H9 (cell line): ENCODE results near the gene SRGAP2C. TPM values are rescaled to one million over a fixed set of nuclear protein-coding genes. Genes with fewer than 3 reads are reported as not detected.
"Not testable (repeated sequence)": the region's sequence is repeated elsewhere in the genome, so short reads cannot be mapped to it uniquely, and the experiment has no call there.

Experiments used
- DNase-seq: peaks from one replicate; pipeline ENCODE4 v3.0.0-alpha.2; 2017
- H2AFZ ChIP-seq: one replicate; pipeline ENCODE4 v1.6.1; 2013; ENCODE audit warnings: mild to moderate bottlenecking, low read length, control low read depth, moderate library complexity
- H2AK5ac ChIP-seq: 2 replicates; pipeline ENCODE4 v1.6.1; 2013; ENCODE audit warnings: low read length, control low read depth, mixed read lengths; ENCODE audit not compliant: insufficient read length
- H2BK120ac ChIP-seq: one replicate; pipeline ENCODE4 v1.6.1; 2013; ENCODE audit warnings: low read depth, mild to moderate bottlenecking, low read length, control low read depth, inconsistent platforms; ENCODE audit not compliant: poor library complexity, severe bottlenecking
- H2BK12ac ChIP-seq: 2 replicates; pipeline ENCODE4 v1.6.1; 2013; ENCODE audit warnings: low read length, control low read depth, mixed read lengths, low read depth; ENCODE audit not compliant: insufficient read length
- H2BK15ac ChIP-seq: 2 replicates; pipeline ENCODE4 v1.6.1; 2013; ENCODE audit warnings: low read depth, low read length, control low read depth
- H2BK20ac ChIP-seq: one replicate; pipeline ENCODE4 v1.6.1; 2013; ENCODE audit warnings: low read depth, mild to moderate bottlenecking, low read length, control low read depth, inconsistent platforms; ENCODE audit not compliant: poor library complexity, severe bottlenecking
- H2BK5ac ChIP-seq: 2 replicates; pipeline ENCODE4 v1.6.1; 2013; ENCODE audit warnings: low read length, control low read depth, mixed read lengths; ENCODE audit not compliant: insufficient read length
- H3K14ac ChIP-seq: 2 replicates; pipeline ENCODE4 v1.6.1; 2013; ENCODE audit warnings: low read length, control low read depth; ENCODE audit not compliant: insufficient read depth
- H3K18ac ChIP-seq: 2 replicates; pipeline ENCODE4 v1.6.1; 2013; ENCODE audit warnings: low read depth, mild to moderate bottlenecking, mixed read lengths, low read length, control low read depth; ENCODE audit not compliant: insufficient read length
- H3K23ac ChIP-seq: 2 replicates; pipeline ENCODE4 v1.6.1; 2013; ENCODE audit warnings: low read length, control low read depth, mixed read lengths, low read depth; ENCODE audit not compliant: insufficient read length
- H3K23me2 ChIP-seq: 2 replicates; pipeline ENCODE4 v1.6.1; 2013; ENCODE audit warnings: low read depth, mild to moderate bottlenecking, mixed read lengths, low read length, control low read depth; ENCODE audit not compliant: insufficient read length, poor library complexity, severe bottlenecking
- H3K27ac ChIP-seq: 2 replicates; pipeline ENCODE4 v1.5.1; 2013; ENCODE audit warnings: low read length, control low read depth, mixed read lengths, low read depth; ENCODE audit not compliant: insufficient read length
- H3K27me3 ChIP-seq: 2 replicates; pipeline ENCODE4 v1.6.1; 2013; ENCODE audit warnings: low read length, control low read depth, inconsistent platforms; ENCODE audit not compliant: insufficient read depth
- H3K4ac ChIP-seq: 2 replicates; pipeline ENCODE4 v1.6.1; 2013; ENCODE audit warnings: low read depth, mild to moderate bottlenecking, control low read depth, inconsistent platforms, low read length, moderate library complexity
- H3K4me1 ChIP-seq: 2 replicates; pipeline ENCODE4 v1.6.1; 2013; ENCODE audit warnings: low read length, control low read depth, inconsistent platforms; ENCODE audit not compliant: insufficient read depth
- H3K4me2 ChIP-seq: 2 replicates; pipeline ENCODE4 v1.6.1; 2013; ENCODE audit warnings: low read length, control low read depth, mixed read lengths; ENCODE audit not compliant: insufficient read length, insufficient read depth
- H3K56ac ChIP-seq: 2 replicates; pipeline ENCODE4 v1.6.1; 2013; ENCODE audit warnings: low read depth, mild to moderate bottlenecking, mixed read lengths, low read length, control low read depth; ENCODE audit not compliant: insufficient read length
- H3K79me1 ChIP-seq: 2 replicates; pipeline ENCODE4 v1.6.1; 2013; ENCODE audit warnings: low read depth, mild to moderate bottlenecking, moderate library complexity, low read length, control low read depth, inconsistent platforms; ENCODE audit not compliant: insufficient read depth, poor library complexity, severe bottlenecking
- H3K79me2 ChIP-seq: 2 replicates; pipeline ENCODE4 v1.6.1; 2013; ENCODE audit warnings: low read length, control low read depth, inconsistent platforms; ENCODE audit not compliant: insufficient read depth
- H3K9ac ChIP-seq: 2 replicates; pipeline ENCODE4 v1.6.1; 2013; ENCODE audit warnings: low read length, control low read depth, mixed read lengths; ENCODE audit not compliant: insufficient read length; ENCODE audit errors: extremely low read depth
- H3K9me3 ChIP-seq: one replicate; pipeline ENCODE4 v1.6.1; 2013; ENCODE audit warnings: low read depth, low read length, inconsistent platforms; ENCODE audit not compliant: control insufficient read depth
- H3T11ph ChIP-seq: one replicate; pipeline ENCODE4 v1.6.1; 2013; ENCODE audit warnings: mild to moderate bottlenecking, low read length, control low read depth, inconsistent platforms
- H4K20me1 ChIP-seq: one replicate; pipeline ENCODE4 v1.6.1; 2013; ENCODE audit not compliant: control insufficient read depth, insufficient read length, insufficient read depth
- H4K5ac ChIP-seq: 2 replicates; pipeline ENCODE4 v1.6.1; 2013; ENCODE audit warnings: low read depth, mild to moderate bottlenecking, mixed read lengths, low read length, control low read depth; ENCODE audit not compliant: insufficient read length
- H4K8ac ChIP-seq: replicated peaks from 2 replicates; pipeline ENCODE4 v1.6.1; 2013; ENCODE audit warnings: low read length, control low read depth, mixed read lengths, low read depth; ENCODE audit not compliant: insufficient read length
- H4K91ac ChIP-seq: 2 replicates; pipeline ENCODE4 v1.6.1; 2013; ENCODE audit warnings: low read depth, mild to moderate bottlenecking, moderate library complexity, mixed read lengths, low read length, control low read depth; ENCODE audit not compliant: insufficient read length
- H3K27ac Mint-ChIP-seq, 3 experiments: 2 replicates in 2 of 3; 3 replicates in 1 of 3; pipeline ENCODE4 v1.8.0; 2020 to 2021; ENCODE audit warnings: mixed read lengths in 3 of 3, mild to moderate bottlenecking in 1 of 3, moderate library complexity in 1 of 3
- H3K27me3 Mint-ChIP-seq: 2 replicates; pipeline ENCODE4 v1.8.0; 2021; ENCODE audit warnings: low read depth, mild to moderate bottlenecking, moderate library complexity, mixed read lengths
- H3K36me3 Mint-ChIP-seq, 3 experiments: 2 replicates in 2 of 3; 3 replicates in 1 of 3; pipeline ENCODE4 v1.8.0; 2020 to 2021; ENCODE audit warnings: low read depth in 3 of 3, mixed read lengths in 3 of 3; ENCODE audit not compliant: insufficient read depth in 1 of 3
- H3K4me1 Mint-ChIP-seq, 2 experiments: 2 replicates each; pipeline ENCODE4 v1.8.0; 2020; ENCODE audit warnings: mixed read lengths in 2 of 2
- H3K4me3 Mint-ChIP-seq, 2 experiments: 2 replicates in 1 of 2; 3 replicates in 1 of 2; pipeline ENCODE4 v1.8.0; 2020 to 2021; ENCODE audit warnings: mild to moderate bottlenecking in 2 of 2, mixed read lengths in 2 of 2, moderate library complexity in 1 of 2
- H3K9me3 Mint-ChIP-seq, 2 experiments: 2 replicates in 1 of 2; 3 replicates in 1 of 2; pipeline ENCODE4 v1.8.0; 2020; ENCODE audit warnings: mild to moderate bottlenecking in 2 of 2, mixed read lengths in 2 of 2, moderate library complexity in 1 of 2
- WGBS: extraction: QIAGEN DNeasy Blood & Tissue Kit; methylation state at CpG from one replicate; pipeline ENCODE4 v1.1.7; 2013; ENCODE audit warnings: missing lambda C conversion rate, low lambda C conversion rate, mixed read lengths; ENCODE audit not compliant: insufficient read length; ENCODE audit errors: extremely low coverage; 5-methylcytosine and 5-hydroxymethylcytosine counted together
- total RNA-seq: library from RNA; stranded (reverse); gene quantifications from 2 replicates; pipeline ENCODE4 v1.2.1, GENCODE V29; 2021

The SRGAP2C gene
- total RNA-seq, 1 experiment from 2014 or later, result 16.5 TPM

DNA sequence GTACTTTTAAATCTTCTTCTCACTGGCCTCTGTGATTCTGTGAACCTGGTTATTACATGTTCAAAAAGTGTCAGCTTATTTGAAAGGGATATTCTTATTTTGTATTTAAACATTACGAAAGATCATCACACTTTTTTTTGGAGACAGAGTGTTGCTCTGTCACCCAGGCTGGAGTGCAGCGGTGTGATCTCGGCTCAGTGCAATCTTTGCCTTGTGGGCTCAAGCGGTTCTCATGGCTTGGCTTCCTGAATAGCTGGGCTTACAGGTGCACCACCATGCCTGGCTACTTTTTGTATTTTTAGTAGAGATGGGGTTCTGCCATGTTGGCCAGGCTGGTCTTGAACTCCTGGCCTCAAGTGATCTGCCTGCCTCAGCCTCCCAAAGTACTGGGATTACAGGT is 82.3 kb downstream of the SRGAP2C start:
- not testable (repeated sequence) for H3K79me2 ChIP-seq, H4K20me1 ChIP-seq, H3K9ac ChIP-seq, H3K23me2 ChIP-seq, H2AK5ac ChIP-seq, H4K5ac ChIP-seq, H3K79me1 ChIP-seq, H2BK15ac ChIP-seq, H2BK5ac ChIP-seq, H2BK120ac ChIP-seq, H3K4me2 ChIP-seq, H2BK20ac ChIP-seq, H3K36me3 Mint-ChIP-seq, H3K27me3 Mint-ChIP-seq, H3K9me3 ChIP-seq, H3K27ac ChIP-seq, H3T11ph ChIP-seq, H3K23ac ChIP-seq, H2BK12ac ChIP-seq, H2AFZ ChIP-seq, H3K27me3 ChIP-seq, H3K4me1 ChIP-seq, H3K56ac ChIP-seq, H3K27ac Mint-ChIP-seq, H4K91ac ChIP-seq, H3K4me1 Mint-ChIP-seq, H4K8ac ChIP-seq, H3K4ac ChIP-seq, DNase-seq, H3K14ac ChIP-seq, H3K18ac ChIP-seq, H3K4me3 Mint-ChIP-seq, H3K9me3 Mint-ChIP-seq
- no CpG with 5 or more reads among the region's 4 CpGs for WGBS

GRCh38 chr1:121269309-121269708 is 84.5 kb downstream of the SRGAP2C start:
- not testable (repeated sequence) for H2BK15ac ChIP-seq, H3K9ac ChIP-seq, H4K20me1 ChIP-seq, H2BK20ac ChIP-seq, H2BK120ac ChIP-seq, H2AK5ac ChIP-seq, H3K4me1 ChIP-seq, H3K79me1 ChIP-seq, H3K27me3 Mint-ChIP-seq, H4K8ac ChIP-seq, H3K23me2 ChIP-seq, H3K14ac ChIP-seq, H3K27ac Mint-ChIP-seq, H3K27ac ChIP-seq, H3K18ac ChIP-seq, H3K79me2 ChIP-seq, H4K5ac ChIP-seq, H2BK12ac ChIP-seq, H3K27me3 ChIP-seq, DNase-seq, H3K9me3 ChIP-seq, H3K4me1 Mint-ChIP-seq, H3K4me2 ChIP-seq, H3K4me3 Mint-ChIP-seq, H2AFZ ChIP-seq, H2BK5ac ChIP-seq, H3K4ac ChIP-seq, H3K23ac ChIP-seq, H3K9me3 Mint-ChIP-seq, H3K56ac ChIP-seq, H3K36me3 Mint-ChIP-seq, H3T11ph ChIP-seq, H4K91ac ChIP-seq
- WGBS, result no CpG with 5 or more reads among the region's 1 CpG
